Astrocyte (in vitro differentiated cells and primary cell): ENCODE measurements around the gene LRRC57.

ENCODE experiments used
- EZH2 ChIP-seq: IDR thresholded peaks from 2 replicates; pipeline ENCODE4 v1.6.1; 2012; ENCODE audit warnings: mild to moderate bottlenecking, low read length, inconsistent platforms; ENCODE audit not compliant: insufficient read depth
- TF ChIP-seq, protein P1 (sequence below): IDR thresholded peaks from 2 replicates; pipeline ENCODE4 v1.5.1; 2011; ENCODE audit warnings: low read depth, mild to moderate bottlenecking, inconsistent platforms, low read length, moderate library complexity; ENCODE audit not compliant: insufficient read depth

DNA sequence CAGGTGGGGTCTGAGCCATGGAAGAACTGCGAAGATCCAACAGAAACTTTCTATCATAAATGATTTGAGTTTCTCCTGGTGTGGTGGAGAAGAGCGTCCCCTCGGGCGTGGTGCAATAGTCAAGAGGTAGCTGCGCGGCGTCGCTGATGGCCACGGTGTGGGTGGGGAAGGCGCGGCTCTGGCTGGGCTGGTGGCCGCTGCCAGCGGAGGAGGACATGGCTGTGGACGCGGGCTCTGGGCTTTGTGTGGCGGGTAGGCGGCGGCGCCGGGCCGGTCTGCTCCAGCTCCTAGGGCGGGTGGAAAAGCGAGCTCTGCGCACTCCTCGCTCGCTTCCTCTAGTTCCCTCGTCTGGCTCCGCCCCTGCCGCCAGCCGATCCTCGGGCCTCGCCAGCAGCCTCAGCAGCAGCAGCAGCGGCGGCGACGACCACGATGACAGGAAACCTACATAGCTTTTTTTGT lies 32.7 kb upstream of the LRRC57 start:
- TF ChIP-seq, protein P1, sequence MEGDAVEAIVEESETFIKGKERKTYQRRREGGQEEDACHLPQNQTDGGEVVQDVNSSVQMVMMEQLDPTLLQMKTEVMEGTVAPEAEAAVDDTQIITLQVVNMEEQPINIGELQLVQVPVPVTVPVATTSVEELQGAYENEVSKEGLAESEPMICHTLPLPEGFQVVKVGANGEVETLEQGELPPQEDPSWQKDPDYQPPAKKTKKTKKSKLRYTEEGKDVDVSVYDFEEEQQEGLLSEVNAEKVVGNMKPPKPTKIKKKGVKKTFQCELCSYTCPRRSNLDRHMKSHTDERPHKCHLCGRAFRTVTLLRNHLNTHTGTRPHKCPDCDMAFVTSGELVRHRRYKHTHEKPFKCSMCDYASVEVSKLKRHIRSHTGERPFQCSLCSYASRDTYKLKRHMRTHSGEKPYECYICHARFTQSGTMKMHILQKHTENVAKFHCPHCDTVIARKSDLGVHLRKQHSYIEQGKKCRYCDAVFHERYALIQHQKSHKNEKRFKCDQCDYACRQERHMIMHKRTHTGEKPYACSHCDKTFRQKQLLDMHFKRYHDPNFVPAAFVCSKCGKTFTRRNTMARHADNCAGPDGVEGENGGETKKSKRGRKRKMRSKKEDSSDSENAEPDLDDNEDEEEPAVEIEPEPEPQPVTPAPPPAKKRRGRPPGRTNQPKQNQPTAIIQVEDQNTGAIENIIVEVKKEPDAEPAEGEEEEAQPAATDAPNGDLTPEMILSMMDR: no peak
- no peak for TF ChIP-seq EZH2
